Endometrial microvascular endothelial cells (primary cell): ENCODE results near the gene CLEC16A. TPM values are rescaled to one million over a fixed set of nuclear protein-coding genes. Genes with fewer than 3 reads are reported as not detected.
"Not testable (repeated sequence)": the region's sequence is repeated elsewhere in the genome, so short reads cannot be mapped to it uniquely, and the experiment has no call there.

Experiments
- in situ Hi-C: cut with HindIII; loops from 2 replicates; pipeline ENCODE4 v1.10.0; 2017; ENCODE audit warnings: low sequenced_read_pairs, low pct_unique_long_range_greater_than_20kb; ENCODE audit errors: inconsistent ontology term
- total RNA-seq: library from RNA; depleted of rRNA; stranded (reverse); fragments of >200 nt; gene quantifications from one replicate; pipeline ENCODE4 v1.2.3, GENCODE V29; 2015; ENCODE audit errors: inconsistent ontology term

Gene CLEC16A
- total RNA-seq, 1 donor from 2014 or later, result 13.7 TPM

- in situ Hi-C loops, result no loop called here
These were observed 260.2 kb downstream of the CLEC16A start for GRCh38 chr16:11204513-11205047.

DNA sequence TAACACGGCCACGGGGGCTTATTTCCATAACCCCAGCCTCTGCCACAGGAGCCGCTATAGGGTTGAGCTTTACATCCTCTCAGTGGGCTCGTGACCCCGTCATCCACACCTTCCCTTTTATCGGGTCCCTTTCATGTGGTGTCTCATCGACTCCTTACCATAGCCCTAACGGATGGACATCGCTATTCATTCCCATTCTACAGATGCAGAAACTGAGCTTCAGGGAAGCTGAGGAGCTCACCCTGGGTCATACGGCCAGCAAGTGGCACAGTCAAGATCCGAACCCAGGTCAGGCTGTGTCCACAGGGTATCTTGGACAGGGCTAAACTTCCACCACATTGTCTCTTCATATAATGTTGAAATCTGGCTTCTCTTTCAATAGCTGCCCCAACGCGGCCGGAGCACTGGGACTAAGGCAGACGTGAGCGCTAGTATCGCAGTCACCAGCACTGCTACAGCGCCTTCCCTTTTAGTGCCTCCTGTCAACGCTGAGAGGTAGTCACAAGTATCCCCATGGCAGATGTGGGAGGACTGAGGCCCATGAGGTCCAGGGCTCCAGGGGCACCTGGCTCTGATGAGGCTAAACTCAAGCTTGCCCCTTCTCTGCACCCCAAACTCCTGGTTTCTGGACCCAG, 260.8 kb downstream of the CLEC16A start:
- in situ Hi-C loops, result no loop called here

GRCh38 chr16:11205754-11206581, 261.6 kb downstream of the CLEC16A start:
- in situ Hi-C loops, result no loop called here

DNA sequence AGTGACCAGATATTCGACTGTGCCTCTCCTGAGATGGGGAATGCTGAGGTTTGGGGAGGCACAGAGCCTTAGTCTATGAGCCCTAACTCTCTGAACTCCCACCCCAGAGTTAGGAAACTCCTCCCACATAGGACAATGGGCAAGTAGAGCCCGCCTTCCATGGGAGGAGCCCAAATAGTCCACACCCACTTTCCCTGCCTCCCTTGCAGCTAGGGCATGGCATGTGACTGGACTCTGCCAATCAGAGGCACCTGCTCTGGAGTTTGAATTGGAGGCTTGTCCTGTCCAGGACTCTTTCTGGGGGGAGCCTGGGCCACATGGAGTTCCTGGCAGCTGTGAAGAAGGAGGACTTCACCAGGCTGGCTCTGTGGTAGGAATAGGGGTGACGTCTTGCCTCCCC, 263.3 kb downstream of the CLEC16A start:
- in situ Hi-C loops, result no loop called here

GRCh38 chr16:11208916-11209665, 264.7 kb downstream of the CLEC16A start:
- in situ Hi-C loops, result no loop called here

DNA sequence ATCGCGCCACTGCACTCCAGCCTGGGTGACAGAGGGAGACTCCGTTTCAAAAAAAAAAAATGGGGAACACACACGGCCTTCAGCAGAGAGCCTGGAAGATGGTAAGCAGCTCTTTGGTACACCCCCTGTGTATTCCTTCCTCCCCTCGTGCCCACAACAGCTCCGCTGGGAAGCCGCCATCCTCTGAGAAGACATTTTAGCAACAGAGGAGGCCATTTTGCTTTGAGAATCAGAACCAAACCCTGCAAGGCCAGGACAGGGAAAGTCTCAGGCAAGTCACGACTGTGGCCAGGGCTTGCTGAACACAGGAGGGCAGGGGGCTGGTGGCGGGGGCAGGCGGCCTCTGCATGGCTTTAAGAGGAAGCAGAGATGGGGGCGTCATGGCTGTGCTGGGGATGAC, 265.9 kb downstream of the CLEC16A start:
- in situ Hi-C loops, result no loop called here

DNA sequence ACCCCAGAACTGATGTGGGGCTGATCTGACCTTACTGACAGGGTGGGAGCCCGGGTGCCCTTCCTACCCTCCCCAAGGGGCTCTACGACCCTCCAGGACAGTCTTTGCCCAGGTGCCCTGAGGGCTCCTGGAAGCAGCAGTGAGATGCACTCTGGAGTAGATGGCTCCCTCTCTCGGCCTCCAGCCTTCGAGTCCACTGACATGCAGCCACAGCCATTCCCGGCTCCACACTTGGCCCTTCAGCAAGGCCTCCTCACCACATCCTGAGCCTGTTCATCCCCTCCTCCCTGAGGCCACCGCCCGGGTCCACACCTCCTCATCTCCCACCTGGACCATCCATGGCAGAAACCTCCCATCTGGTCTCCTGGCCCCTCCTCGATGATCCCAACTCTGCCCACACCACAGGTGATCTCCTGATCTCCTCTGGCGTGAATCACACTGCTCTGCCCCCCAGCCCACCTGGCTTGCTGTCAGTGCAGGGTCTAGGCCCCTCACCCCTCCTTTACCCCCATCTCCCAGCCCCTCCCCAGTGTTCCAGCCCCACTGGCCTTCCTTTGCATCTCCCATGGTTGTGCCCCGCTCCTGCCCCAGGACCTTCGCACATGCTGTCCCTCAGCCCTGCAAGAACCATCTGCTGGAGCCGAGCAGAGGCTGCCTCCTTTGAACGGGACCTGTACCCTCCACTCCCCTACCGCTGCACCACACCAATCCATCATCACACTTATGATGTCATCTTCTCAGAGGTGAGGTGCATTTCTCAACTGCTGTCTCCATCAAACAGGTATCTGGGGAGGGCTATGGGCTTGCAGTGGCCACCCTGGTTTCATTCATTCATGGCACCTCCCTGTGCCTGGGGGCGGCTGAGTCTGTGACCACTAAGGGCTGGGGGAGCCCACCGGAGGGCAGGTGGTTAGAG, 267.0 kb downstream of the CLEC16A start:
- in situ Hi-C loops, result no loop called here

GRCh38 chr16:11211977-11212797, 267.8 kb downstream of the CLEC16A start:
- in situ Hi-C loops, result no loop called here

DNA sequence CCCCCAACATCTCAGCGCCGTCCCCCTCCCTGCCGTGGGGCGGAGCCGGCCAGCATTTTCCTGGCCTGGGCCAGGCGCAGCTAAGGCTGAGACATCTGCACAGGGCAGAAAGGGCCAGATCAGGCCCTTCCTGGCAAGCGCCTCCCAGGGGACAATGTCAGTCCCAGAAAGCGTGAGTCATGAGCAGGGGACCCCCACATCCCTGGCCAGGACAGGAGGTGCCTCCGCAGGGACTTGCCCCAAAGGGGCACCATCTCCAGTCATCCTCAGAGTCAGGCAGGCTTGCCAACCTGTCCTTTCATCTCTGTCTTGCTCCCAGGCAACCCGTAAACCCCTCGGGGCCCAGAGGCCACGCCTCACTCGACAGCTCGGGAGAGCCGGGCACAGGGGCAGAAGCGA, 268.4 kb downstream of the CLEC16A start:
- in situ Hi-C loops, result no loop called here

DNA sequence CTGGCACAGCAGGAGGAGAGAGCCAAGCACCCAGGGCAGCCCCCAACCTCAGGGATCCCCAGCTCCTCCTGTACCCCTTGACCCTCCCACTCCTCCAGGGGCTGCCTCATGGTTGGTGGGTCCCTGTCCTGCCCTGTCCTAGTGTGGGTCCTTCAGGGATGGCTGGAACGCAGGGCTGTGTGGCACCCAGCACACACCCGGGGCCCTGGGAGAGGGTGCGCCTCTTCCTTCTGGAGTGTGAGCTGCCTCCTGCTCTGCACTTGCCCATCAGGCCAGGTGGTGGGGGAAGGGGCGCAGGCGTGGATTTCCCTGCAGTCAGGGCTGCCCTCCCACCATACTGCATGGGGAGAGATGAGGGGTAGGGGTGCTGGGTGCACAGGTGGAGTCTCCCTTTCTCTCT, 269.0 kb downstream of the CLEC16A start:
- in situ Hi-C loops, result no loop called here

GRCh38 chr16:11213799-11214198, 269.4 kb downstream of the CLEC16A start:
- in situ Hi-C loops, result no loop called here

- in situ Hi-C loops, result no loop called here
These were observed 271.7 kb downstream of the CLEC16A start for GRCh38 chr16:11215935-11216556.

DNA sequence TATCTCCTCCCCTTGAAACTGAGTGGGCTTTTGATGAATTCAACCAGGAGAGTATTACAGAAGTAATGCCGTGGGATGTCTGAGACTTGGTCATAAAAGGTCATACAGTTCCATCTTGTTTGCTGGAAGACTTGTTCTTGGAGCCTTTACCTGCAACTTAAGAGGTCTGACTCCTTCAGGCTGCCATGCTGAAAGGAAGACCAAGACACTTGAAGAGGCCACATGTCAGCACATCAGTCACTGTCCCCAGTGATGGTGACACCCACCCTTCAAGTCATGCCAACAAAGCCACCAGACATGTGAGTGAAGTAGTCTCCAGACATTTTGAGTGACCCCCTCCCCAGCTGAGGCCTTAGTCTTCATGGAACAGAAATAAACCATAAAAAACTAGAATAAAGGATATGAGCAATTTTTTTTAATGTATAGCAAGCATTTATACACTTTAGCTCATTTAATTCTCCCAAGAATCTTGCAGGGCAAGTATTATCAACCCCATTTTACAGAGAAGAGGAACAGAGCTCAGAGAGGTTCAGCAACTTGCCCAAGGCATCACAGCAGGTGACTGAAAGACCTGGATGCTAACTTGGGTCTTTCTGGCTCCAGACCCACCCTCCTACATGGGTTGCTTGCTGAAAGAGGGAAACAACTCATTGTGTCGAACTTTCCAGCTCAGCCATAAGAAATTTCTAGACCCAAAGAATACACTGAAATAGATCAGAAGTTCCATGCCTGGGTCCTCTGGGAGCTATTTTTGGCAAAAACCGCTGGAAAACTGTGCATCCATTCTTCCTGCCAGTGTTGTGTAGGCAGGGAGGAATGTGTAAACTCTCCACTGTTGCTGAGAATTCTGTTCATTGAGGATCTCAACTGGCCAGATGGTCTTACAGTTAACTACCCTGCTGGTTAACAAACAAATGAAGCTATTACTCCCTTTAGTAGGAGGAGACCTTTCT, 273.6 kb downstream of the CLEC16A start:
- in situ Hi-C loops, result no loop called here

DNA sequence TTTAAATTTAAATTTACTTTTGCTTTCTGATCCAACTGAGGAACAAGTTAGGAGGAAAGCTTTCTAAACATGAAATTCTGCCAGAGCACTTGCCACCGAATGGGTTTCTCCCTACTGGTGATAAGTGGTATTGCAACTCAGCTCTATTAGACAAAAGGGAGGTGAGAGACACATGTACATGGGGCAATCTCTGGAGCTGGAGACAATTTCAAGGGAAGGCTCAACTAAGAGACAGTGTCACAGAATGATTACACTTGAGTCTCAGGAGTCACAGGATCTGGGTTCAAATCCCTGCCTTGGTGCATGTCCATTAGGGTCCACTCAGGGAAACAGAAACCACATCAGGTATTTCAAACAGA, 274.2 kb downstream of the CLEC16A start:
- in situ Hi-C loops, result no loop called here

DNA sequence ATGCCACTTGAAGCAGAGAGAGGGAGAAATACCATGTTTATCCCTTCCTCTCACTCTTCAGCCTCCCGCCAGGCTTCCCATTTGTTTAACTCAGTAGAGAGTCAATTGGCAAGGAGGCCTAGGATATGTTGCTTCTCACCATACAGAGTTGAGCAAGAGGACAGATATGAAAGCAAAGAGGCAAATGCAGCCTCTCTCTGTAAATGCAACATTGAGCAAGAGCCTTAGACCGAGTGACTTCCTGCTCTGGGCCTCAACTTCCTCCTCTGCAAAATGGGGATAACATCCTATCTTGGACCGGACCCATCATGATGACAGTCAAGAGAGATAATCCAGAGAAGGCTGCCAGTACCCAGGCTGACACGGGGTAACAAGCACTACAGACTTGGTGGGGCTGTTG, 274.8 kb downstream of the CLEC16A start:
- in situ Hi-C loops, result no loop called here

- in situ Hi-C loops, result not testable (repeated sequence)
These were observed 276.1 kb downstream of the CLEC16A start for GRCh38 chr16:11220507-11220906.
